Endothelial cell of umbilical vein (primary cell): ENCODE data around the gene TJP1.

Experiments used
- CTCF ChIP-seq, 2 donors: IDR thresholded peaks; 1 replicate in 1 of 2; 2 replicates in 1 of 2; pipeline ENCODE4 v1.5.1; 2011; ENCODE audit warnings: low read length in 2 of 2, mild to moderate bottlenecking in 2 of 2, moderate library complexity in 2 of 2, control low read depth in 1 of 2, inconsistent platforms in 1 of 2, low read depth in 1 of 2; ENCODE audit not compliant: insufficient read depth in 1 of 2; ENCODE audit errors: extremely low read depth in 1 of 2
- POLR2A ChIP-seq: IDR thresholded peaks from 2 replicates; pipeline ENCODE4 v1.6.1; 2012; ENCODE audit warnings: low read depth, mild to moderate bottlenecking, control low read depth, low read length
- POLR2AphosphoS5 ChIP-seq: IDR thresholded peaks from 2 replicates; pipeline ENCODE4 v1.6.1; 2012; ENCODE audit warnings: low read depth, mild to moderate bottlenecking, control low read depth, low read length, moderate library complexity; ENCODE audit not compliant: insufficient read depth

DNA sequence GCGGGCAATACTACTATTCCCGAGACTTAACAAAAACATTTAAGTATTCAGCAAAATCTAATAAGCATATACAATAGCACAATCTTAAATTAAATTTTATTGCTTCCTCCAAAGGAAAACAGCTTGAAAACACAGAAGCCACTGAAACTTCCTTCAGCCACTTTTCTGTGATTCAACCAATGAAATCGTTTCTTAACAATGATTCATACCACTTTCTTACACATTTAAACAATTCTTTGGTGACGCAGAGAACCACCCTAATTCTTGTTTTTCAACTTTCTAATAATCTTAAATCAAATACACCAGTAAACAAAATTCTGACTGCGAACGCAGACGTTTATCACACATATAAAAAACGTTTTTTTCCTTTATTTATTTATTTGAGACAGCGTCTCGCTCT, 4.1 kb downstream of the TJP1 start:
- TF ChIP-seq CTCF (IDR thresholded peaks at IDR 0.05; ENCODE audit: extremely low read depth in 1 of 2, insufficient read depth in 1 of 2, low read depth in 1 of 2, low read length in 2 of 2) (no peak), POLR2AphosphoS5 (no peak), POLR2A (no peak)
